ENCODE measurements around the gene OR1I1. TPM values are rescaled to one million over a fixed set of nuclear protein-coding genes. Genes with fewer than 3 reads are reported as not detected.

The OR1I1 gene
- total RNA-seq, 4 donors from 2014 or later = not detected

- no peak for TF ChIP-seq CTCF (IDR thresholded peaks at IDR 0.05; ENCODE audit: low read depth)
Measured at GRCh38 chr19:15141143-15141542, 59.1 kb downstream of the OR1I1 start.

GRCh38 chr19:15142313-15142712 lies 60.3 kb downstream of the OR1I1 start:
- TF ChIP-seq CTCF (IDR thresholded peaks at IDR 0.05; ENCODE audit: low read depth) = no peak

Other genes starting within 250 kb of the OR1I1 start
- not detected for gene OR7A5, start 247.0 kb upstream of the OR1I1 start, total RNA-seq
- gene OR7C1, start 247.0 kb upstream of the OR1I1 start, total RNA-seq = not detected
- gene OR7A10, start 233.3 kb upstream of the OR1I1 start, total RNA-seq = not detected
- gene OR7A17, start 196.1 kb upstream of the OR1I1 start, total RNA-seq = not detected
- not detected for gene OR7C2, start 140.7 kb upstream of the OR1I1 start, total RNA-seq
- not detected for gene SLC1A6, start 102.3 kb upstream of the OR1I1 start, total RNA-seq
- not detected for gene CASP14, start 32.7 kb upstream of the OR1I1 start, total RNA-seq
- gene SYDE1, start 25.2 kb downstream of the OR1I1 start, total RNA-seq = 10 to 100 TPM; 10.9 to 35.2 (median 18.0) TPM
- gene NOTCH3, start 118.8 kb downstream of the OR1I1 start, total RNA-seq = 10 to 100 TPM; 17.7 to 91.4 (median 41.4) TPM
- under 1 TPM in 1 of 4 donors, not detected in 3; 0.88 TPM for gene EPHX3, start 150.2 kb downstream of the OR1I1 start, total RNA-seq